Spleen (tissue), 11 donors: Measurements from ENCODE around the gene IARS1. TPM values are rescaled to one million over a fixed set of nuclear protein-coding genes. Genes with fewer than 3 reads are reported as not detected.
A peak's percentile ranks its signal among the peaks of the same experiment; 100 is the strongest.

ENCODE experiments used
- DNase-seq: peaks from one replicate; pipeline ENCODE4 v3.0.0-alpha.2; 2020
- H3K27ac ChIP-seq, 8 donors: fragments of 200-600 bp; sonication (generic) in 7 of 8; 1 replicate in 4 of 8; 2 replicates in 4 of 8; pipeline versions ENCODE4 v1.5.0 to v1.8.0; 2016 to 2021; ENCODE audit warnings: inconsistent platforms in 4 of 8, mild to moderate bottlenecking in 4 of 8, moderate library complexity in 1 of 8
- H3K27me3 ChIP-seq, 7 donors: fragments of 200-600 bp; sonication (generic) in 6 of 7; replicated peaks in 1 of 7; 1 replicate in 4 of 7; 2 replicates in 3 of 7; pipeline versions ENCODE4 v1.5.0 to v1.8.0; 2016 to 2021; ENCODE audit warnings: inconsistent platforms in 3 of 7, mild to moderate bottlenecking in 1 of 7
- H3K36me3 ChIP-seq, 6 donors: fragments of 200-600 bp; sonication (generic) in 5 of 6; 1 replicate in 4 of 6; 2 replicates in 2 of 6; pipeline versions ENCODE4 v1.5.0 to v1.8.0; 2016 to 2021; ENCODE audit warnings: inconsistent platforms in 2 of 6
- H3K4me1 ChIP-seq, 6 donors: fragments of 200-600 bp; sonication (generic) in 5 of 6; 1 replicate in 3 of 6; 2 replicates in 3 of 6; pipeline versions ENCODE4 v1.5.0 to v1.8.0; 2016 to 2021; ENCODE audit warnings: inconsistent platforms in 3 of 6
- H3K4me3 ChIP-seq, 8 donors: fragments of 200-600 bp; sonication (generic) in 7 of 8; 1 replicate in 4 of 8; 2 replicates in 4 of 8; pipeline versions ENCODE4 v1.5.0 to v1.8.0; 2016 to 2021; ENCODE audit warnings: inconsistent platforms in 4 of 8, mild to moderate bottlenecking in 4 of 8, moderate library complexity in 2 of 8
- H3K9me3 ChIP-seq, 8 donors: fragments of 200-600 bp; sonication (generic) in 7 of 8; 1 replicate in 4 of 8; 2 replicates in 4 of 8; pipeline versions ENCODE4 v1.5.0 to v1.8.0; 2016 to 2021; ENCODE audit warnings: inconsistent platforms in 4 of 8
- POLR2A ChIP-seq, 3 donors: fragments of 450-650 bp; IDR thresholded peaks; one replicate each; pipeline ENCODE4 v1.5.1; 2017; ENCODE audit warnings: antibody characterized with exemption in 3 of 3, mild to moderate bottlenecking in 1 of 3
- POLR2AphosphoS5 ChIP-seq, 3 donors: sonication (generic); formaldehyde crosslinking; IDR thresholded peaks; one replicate each; pipeline ENCODE4 v1.5.1; 2017; ENCODE audit warnings: antibody characterized with exemption in 3 of 3
- WGBS, 5 donors: extraction: QIAGEN DNeasy Blood & Tissue Kit in 3 of 5; methylation state at CpG; one replicate each; pipeline versions ENCODE4 v1.1.5 to v1.1.7; 2013 to 2018; 5-methylcytosine and 5-hydroxymethylcytosine counted together
- intact Hi-C: fragments of 100-400 bp; cut with DNase I; formaldehyde crosslinking; loops from one replicate; pipeline ENCODE4 v1.15.0; 2023; ENCODE audit warnings: low total_unique reads
- polyA plus RNA-seq, 3 donors: library from polyadenylated mRNA; stranded (reverse); fragments of 200-250 nt; gene quantifications; one replicate each; pipeline ENCODE4 v1.2.1, GENCODE V29; 2013
- total RNA-seq, 7 donors: library from RNA; depleted of rRNA in 3 of 7; stranded (reverse); fragments of >200 nt in 3 of 7; fragmentation: NEBNext Ultra II Directional in 4 of 7; extraction: Animal tissue kit (Norgen Biotek cat#: 25700) in 4 of 7; gene quantifications; one replicate each; pipeline versions ENCODE4 v1.1.0 to v1.2.1, GENCODE V29; 2016 to 2021
- TF ChIP-seq, protein P1 (sequence below), 11 experiments: fragments of 200-600 bp in 7 of 11; fragments of 450-650 bp in 4 of 11; sonication (generic) in 4 of 11; IDR thresholded peaks in 8 of 11; conservative IDR thresholded peaks in 3 of 11; 1 replicate in 7 of 11; 2 replicates in 4 of 11; pipeline versions ENCODE4 v1.4.0 to v1.8.0; 2016 to 2021; ENCODE audit warnings: antibody characterized with exemption in 11 of 11, inconsistent platforms in 4 of 11, mild to moderate bottlenecking in 1 of 11
- donor health status: healthy with polysubstance abuse.
- donor health status: DM: no; HTN: no; CAD: no; lungs with moderate emphysema.
- donor health status: DM: no; HTN: no; CAD: no.
- donor health status: Bipolar disorder and iron deficiency.
- donor health status: healthy.
- donor health status: DM: no; HTN: no; CAD: no.
- donor health status: DM: yes; HTN: yes; CAD: no.

Gene IARS1
- total and polyA plus RNA-seq, 10 donors: 16.0 to 110 (median 61.5) TPM

GRCh38 chr9:92276331-92277032 is 17.0 kb downstream of the IARS1 start:
- no peak overlapping the region for H3K4me3 ChIP-seq
- no peaks in the 10 kb centered on the region for H3K9me3 ChIP-seq
- intact Hi-C loops: no loop called here
- H3K36me3 ChIP-seq: peaks cover 9 to 100% (median 94%) of the 10 kb centered on the region in 6 donors
- H3K4me1 ChIP-seq: peaks cover 0 to 19% (median 5%) of the 10 kb centered on the region in 6 donors
- DNase-seq: no peak
- H3K27me3 ChIP-seq: no peaks in the 10 kb centered on the region
- peak overlapping the region in 2 of 8 donors; percentile 1 to 32 for H3K27ac ChIP-seq
- no peak for TF ChIP-seq POLR2A (IDR thresholded peaks at IDR 0.05)
- no peak for TF ChIP-seq POLR2AphosphoS5 (IDR thresholded peaks at IDR 0.05)
- TF ChIP-seq, protein P1, sequence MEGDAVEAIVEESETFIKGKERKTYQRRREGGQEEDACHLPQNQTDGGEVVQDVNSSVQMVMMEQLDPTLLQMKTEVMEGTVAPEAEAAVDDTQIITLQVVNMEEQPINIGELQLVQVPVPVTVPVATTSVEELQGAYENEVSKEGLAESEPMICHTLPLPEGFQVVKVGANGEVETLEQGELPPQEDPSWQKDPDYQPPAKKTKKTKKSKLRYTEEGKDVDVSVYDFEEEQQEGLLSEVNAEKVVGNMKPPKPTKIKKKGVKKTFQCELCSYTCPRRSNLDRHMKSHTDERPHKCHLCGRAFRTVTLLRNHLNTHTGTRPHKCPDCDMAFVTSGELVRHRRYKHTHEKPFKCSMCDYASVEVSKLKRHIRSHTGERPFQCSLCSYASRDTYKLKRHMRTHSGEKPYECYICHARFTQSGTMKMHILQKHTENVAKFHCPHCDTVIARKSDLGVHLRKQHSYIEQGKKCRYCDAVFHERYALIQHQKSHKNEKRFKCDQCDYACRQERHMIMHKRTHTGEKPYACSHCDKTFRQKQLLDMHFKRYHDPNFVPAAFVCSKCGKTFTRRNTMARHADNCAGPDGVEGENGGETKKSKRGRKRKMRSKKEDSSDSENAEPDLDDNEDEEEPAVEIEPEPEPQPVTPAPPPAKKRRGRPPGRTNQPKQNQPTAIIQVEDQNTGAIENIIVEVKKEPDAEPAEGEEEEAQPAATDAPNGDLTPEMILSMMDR (IDR thresholded peaks at IDR 0.05 in 8 of 11, conservative IDR thresholded peaks at IDR 0.05 in 3 of 11): no peak
- 34 to 49% (median 39%) methylated on average over 11 of the region's 11 CpGs for WGBS, 5 donors

DNA sequence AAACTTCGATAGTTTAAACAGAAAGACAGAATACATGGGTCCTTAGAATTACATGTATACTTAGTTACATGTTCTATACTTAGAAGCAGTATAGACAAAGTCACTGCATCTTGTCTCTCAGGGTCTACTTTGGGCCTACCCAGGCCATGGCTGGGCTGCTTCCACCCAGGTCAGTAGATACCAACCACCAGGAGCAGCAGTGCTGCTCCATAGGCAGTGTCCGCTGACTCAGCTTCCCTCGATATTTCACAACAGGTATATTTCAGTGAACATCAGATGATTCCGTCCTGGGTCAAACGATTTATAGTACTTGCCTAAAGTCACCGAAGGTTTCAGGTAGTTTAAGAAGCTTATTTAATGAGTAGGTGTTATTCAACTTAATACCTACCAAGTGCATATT is 18.0 kb downstream of the IARS1 start:
- no peak for TF ChIP-seq POLR2AphosphoS5 (IDR thresholded peaks at IDR 0.05)
- peaks cover 9 to 100% (median 96%) of the 10 kb centered on the region in 6 donors for H3K36me3 ChIP-seq
- H3K27me3 ChIP-seq: no peaks in the 10 kb centered on the region
- no peak for DNase-seq
- 66 to 93% (median 83%) methylated on average over 6 of the region's 6 CpGs for WGBS, 5 donors
- intact Hi-C loops: no loop called here
- no peak overlapping the region for H3K4me3 ChIP-seq
- peaks cover 0 to 19% (median 5%) of the 10 kb centered on the region in 6 donors for H3K4me1 ChIP-seq
- no peaks in the 10 kb centered on the region for H3K9me3 ChIP-seq
- no peak overlapping the region for H3K27ac ChIP-seq

DNA sequence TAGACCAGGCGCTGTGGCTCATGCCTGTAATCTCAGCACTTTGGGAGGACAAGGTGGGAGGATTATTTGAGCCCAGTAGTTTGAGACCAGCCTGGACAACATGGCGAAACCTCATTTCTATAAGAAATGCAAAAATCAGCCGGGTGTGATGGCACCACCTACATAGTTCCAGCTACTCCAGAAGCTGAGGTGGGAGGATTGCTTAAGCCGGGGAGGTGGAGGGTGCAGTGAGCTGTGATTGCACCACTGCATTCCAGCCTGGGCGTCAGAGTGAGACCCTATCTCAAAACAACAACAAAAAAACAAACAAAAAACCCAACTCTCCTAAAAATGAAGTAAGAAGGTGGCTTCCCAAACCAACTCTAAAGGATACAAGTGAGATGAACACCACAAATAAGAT is 23.0 kb downstream of the IARS1 start:
- H3K4me3 ChIP-seq: no peak overlapping the region
- intact Hi-C loops: no loop called here
- no peaks in the 10 kb centered on the region for H3K9me3 ChIP-seq
- no peaks in the 10 kb centered on the region for H3K27me3 ChIP-seq
- 90 to 97% (median 96%) methylated on average over 5 of the region's 5 CpGs for WGBS, 5 donors
- no peak for DNase-seq
- H3K36me3 ChIP-seq: peaks cover 10 to 100% (median 98%) of the 10 kb centered on the region in 6 donors
- H3K4me1 ChIP-seq: no peaks in the 10 kb centered on the region
- no peak overlapping the region for H3K27ac ChIP-seq
- TF ChIP-seq, protein P1 (IDR thresholded peaks at IDR 0.05 in 8 of 11, conservative IDR thresholded peaks at IDR 0.05 in 3 of 11): no peak
- TF ChIP-seq POLR2AphosphoS5 (IDR thresholded peaks at IDR 0.05) (no peak), POLR2A (IDR thresholded peaks at IDR 0.05) (no peak)

GRCh38 chr9:92266486-92266885 is 27.0 kb downstream of the IARS1 start:
- no peak overlapping the region for H3K4me3 ChIP-seq
- TF ChIP-seq POLR2A (IDR thresholded peaks at IDR 0.05) (no peak), POLR2AphosphoS5 (IDR thresholded peaks at IDR 0.05) (no peak)
- WGBS, 5 donors: 73 to 92% (median 89%) methylated on average over 4 of the region's 4 CpGs
- H3K4me1 ChIP-seq: no peaks in the 10 kb centered on the region
- no peak for DNase-seq
- no peak overlapping the region for H3K27ac ChIP-seq
- H3K9me3 ChIP-seq: no peaks in the 10 kb centered on the region
- no peaks in the 10 kb centered on the region for H3K27me3 ChIP-seq
- intact Hi-C loops: no loop called here
- peaks cover 10 to 100% (median 100%) of the 10 kb centered on the region in 6 donors for H3K36me3 ChIP-seq

DNA sequence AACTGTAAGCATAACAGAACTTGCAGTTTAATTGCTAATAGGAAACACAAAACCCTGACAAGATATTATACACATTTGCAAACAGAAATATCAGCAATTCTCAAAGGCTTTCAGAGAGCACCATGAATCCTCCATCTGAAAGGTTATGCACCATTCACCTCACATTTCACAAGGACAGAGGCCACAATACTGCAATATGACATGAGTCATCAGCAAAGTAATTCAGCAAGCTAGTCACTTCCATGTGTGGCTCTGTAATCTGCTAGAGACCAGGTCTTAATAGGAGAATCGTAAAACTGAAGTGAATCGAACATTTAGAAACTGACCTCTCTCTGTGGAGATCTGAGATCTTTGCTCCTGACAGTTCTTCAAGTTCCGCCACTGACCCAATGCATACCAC is 28.3 kb downstream of the IARS1 start:
- Histone ChIP-seq H3K9me3 (no peaks in the 10 kb centered on the region), H3K36me3 (peaks cover 8 to 100% (median 100%) of the 10 kb centered on the region in 6 donors), H3K27ac (no peak overlapping the region), H3K4me3 (no peak overlapping the region), H3K27me3 (no peaks in the 10 kb centered on the region), H3K4me1 (no peaks in the 10 kb centered on the region)
- intact Hi-C loops: no loop called here
- TF ChIP-seq, protein P1 (IDR thresholded peaks at IDR 0.05 in 8 of 11, conservative IDR thresholded peaks at IDR 0.05 in 3 of 11): no peak
- TF ChIP-seq POLR2A (IDR thresholded peaks at IDR 0.05) (no peak), POLR2AphosphoS5 (IDR thresholded peaks at IDR 0.05) (no peak)
- WGBS, 5 donors: 94 to 99% (median 98%) methylated on average over 3 of the region's 3 CpGs
- DNase-seq: no peak
